K562 (cell line): ENCODE data around the gene DNAJC6. TPM values are rescaled to one million over a fixed set of nuclear protein-coding genes. Genes with fewer than 3 reads are reported as not detected.

Source experiments
- BCL6 ChIP-seq: fragments of 250-450 bp; sonication (Bioruptor Pico); IDR thresholded peaks from 2 replicates; pipeline ENCODE4 v1.4.0; 2020
- BHLHE40 ChIP-seq: IDR thresholded peaks from 2 replicates; pipeline ENCODE4 v1.6.1; 2011; ENCODE audit warnings: low read length, improper control_type of control experiment
- CBFA2T2 ChIP-seq: fragments of 450-650 bp; conservative IDR thresholded peaks from 2 replicates; pipeline ENCODE4 v1.6.1; 2017; ENCODE audit warnings: mild to moderate bottlenecking
- CBX3 ChIP-seq, 2 experiments: IDR thresholded peaks; 1 replicate in 1 of 2; 2 replicates in 1 of 2; pipeline ENCODE4 v1.6.1; 2012; ENCODE audit warnings: inconsistent platforms in 2 of 2, low read length in 2 of 2, borderline replicate concordance in 1 of 2, control low read depth in 1 of 2
- CBX8 ChIP-seq: fragments of 200-600 bp; sonication (generic); IDR thresholded peaks from 2 replicates; pipeline ENCODE4 v1.6.1; 2012; ENCODE audit warnings: borderline replicate concordance, mixed run types, low read depth, mild to moderate bottlenecking, moderate library complexity, mixed read lengths, low read length, control low read depth, inconsistent platforms; ENCODE audit not compliant: poor library complexity, severe bottlenecking; ENCODE audit errors: extremely low read depth
- GABPB2 ChIP-seq: fragments of 250-450 bp; sonication (Bioruptor Pico); conservative IDR thresholded peaks from 2 replicates; pipeline ENCODE4 v1.5.1; 2021; ENCODE audit warnings: mild to moderate bottlenecking
- HDAC6 ChIP-seq: IDR thresholded peaks from 2 replicates; pipeline ENCODE4 v1.6.1; 2012; ENCODE audit warnings: low read depth, mild to moderate bottlenecking, control low read depth, inconsistent platforms, low read length, moderate library complexity
- ILF3 ChIP-seq: fragments of 450-650 bp; IDR thresholded peaks from 2 replicates; pipeline ENCODE4 v1.6.1; 2018; ENCODE audit warnings: antibody characterized with exemption, mild to moderate bottlenecking, moderate library complexity, borderline replicate concordance
- MEIS2 ChIP-seq: fragments of 450-650 bp; IDR thresholded peaks from 2 replicates; pipeline ENCODE4 v1.6.1; 2014; ENCODE audit warnings: mild to moderate bottlenecking; ENCODE audit not compliant: partially characterized antibody
- NCOA2 ChIP-seq, 2 experiments: fragments of 450-650 bp; IDR thresholded peaks; 2 replicates each; pipeline ENCODE4 v1.6.1; 2018; ENCODE audit warnings: mild to moderate bottlenecking in 2 of 2, moderate library complexity in 1 of 2; ENCODE audit not compliant: partially characterized antibody in 2 of 2
- SMAD4 ChIP-seq: fragments of 250-450 bp; sonication (Bioruptor Pico); conservative IDR thresholded peaks from 2 replicates; pipeline ENCODE4 v1.8.0; 2021; ENCODE audit warnings: inconsistent platforms, mild to moderate bottlenecking, moderate library complexity
- SMARCA4 ChIP-seq: fragments of 450-650 bp; IDR thresholded peaks from 2 replicates; pipeline ENCODE4 v1.6.1; 2016
- SNRNP70 ChIP-seq: fragments of 200-400 bp; formaldehyde crosslinking; optimal IDR thresholded peaks from 2 replicates; pipeline ENCODE3; 2017; ENCODE audit warnings: low read depth, low read length
- STAT5A ChIP-seq: IDR thresholded peaks from 2 replicates; pipeline ENCODE4 v1.6.1; 2012; ENCODE audit warnings: low read length, inconsistent platforms, borderline replicate concordance
- TCF7L2 ChIP-seq: fragments of 150-350 bp; IDR thresholded peaks from 2 replicates; pipeline ENCODE4 v1.6.1; 2016; ENCODE audit warnings: low read depth, mild to moderate bottlenecking, low read length, moderate library complexity
- TCFL5 ChIP-seq: fragments of 250-450 bp; sonication (Bioruptor Pico); conservative IDR thresholded peaks from 2 replicates; pipeline ENCODE4 v1.6.1; 2021; ENCODE audit warnings: mild to moderate bottlenecking, moderate library complexity, matching md5 sums
- YBX1 ChIP-seq: fragments of 450-650 bp; IDR thresholded peaks from 2 replicates; pipeline ENCODE4 v1.7.1; 2016; ENCODE audit warnings: mild to moderate bottlenecking
- ZNF134 ChIP-seq: fragments of 250-450 bp; sonication (Bioruptor Pico); conservative IDR thresholded peaks from 2 replicates; pipeline ENCODE4 v1.4.0; 2020
- ZNF239 ChIP-seq: fragments of 250-450 bp; sonication (Bioruptor Pico); IDR thresholded peaks from 2 replicates; pipeline ENCODE4 v1.4.0; 2020; ENCODE audit warnings: mild to moderate bottlenecking
- ZNF76 ChIP-seq: fragments of 250-450 bp; sonication (Bioruptor Pico); IDR thresholded peaks from 2 replicates; pipeline ENCODE4 v1.4.0; 2020; ENCODE audit warnings: mild to moderate bottlenecking, moderate library complexity, borderline replicate concordance
- ZNF785 ChIP-seq: fragments of 250-450 bp; sonication (Bioruptor Pico); IDR thresholded peaks from 2 replicates; pipeline ENCODE4 v1.4.0; 2020; ENCODE audit warnings: mild to moderate bottlenecking
- polyA plus RNA-seq, 8 experiments: library from polyadenylated mRNA; depleted of rRNA in 4 of 8; stranded (reverse) in 5 of 8; unstranded in 3 of 8; fragments of >200 nt; fragmentation: Nextera tagmentation in 2 of 8; fragmentation: Illumina TruSeq in 1 of 8; extraction: Ambion mirVana in 2 of 8; extraction: Trizol in 1 of 8; gene quantifications; 2 replicates each; pipeline versions ENCODE4 v1.2.1 to v1.2.3, GENCODE V29; 2011 to 2014; ENCODE audit warnings: inconsistent platforms in 1 of 8, missing spikeins in 1 of 8
- total RNA-seq, 7 experiments: library from RNA; depleted of rRNA in 6 of 7; stranded (reverse); fragments of >200 nt in 6 of 7; fragmentation: Illumina TruSeq in 2 of 7; extraction: Trizol in 2 of 7; gene quantifications; 2 replicates each; pipeline versions ENCODE4 v1.2.1 to v1.2.3, GENCODE V29; 2011 to 2021; ENCODE audit warnings: low replicate concordance in 1 of 7
- TF ChIP-seq, protein P1 (sequence below), 2 experiments: IDR thresholded peaks; 2 replicates each; pipeline ENCODE4 v1.6.1; 2012; ENCODE audit warnings: improper control_type of control experiment in 2 of 2, low read depth in 2 of 2, low read length in 2 of 2, borderline replicate concordance in 1 of 2
- TF ChIP-seq, protein P2 (sequence below): sonication (generic); formaldehyde crosslinking; IDR thresholded peaks from 2 replicates; pipeline ENCODE4 v1.4.0; 2020; ENCODE audit warnings: mild to moderate bottlenecking, missing genetic modification reagents
- TF ChIP-seq, protein P3 (sequence below): sonication (generic); formaldehyde crosslinking; IDR thresholded peaks from 2 replicates; pipeline ENCODE4 v1.8.0; 2022; ENCODE audit warnings: missing genetic modification reagents, mild to moderate bottlenecking, moderate library complexity, borderline replicate concordance

The DNAJC6 gene
- total and polyA plus RNA-seq, 9 of the 15 experiments (the other 6 are each of a cell fraction or from before 2014, with no cell fraction given) = 6.7 to 78.7 (median 28.0) TPM

DNA sequence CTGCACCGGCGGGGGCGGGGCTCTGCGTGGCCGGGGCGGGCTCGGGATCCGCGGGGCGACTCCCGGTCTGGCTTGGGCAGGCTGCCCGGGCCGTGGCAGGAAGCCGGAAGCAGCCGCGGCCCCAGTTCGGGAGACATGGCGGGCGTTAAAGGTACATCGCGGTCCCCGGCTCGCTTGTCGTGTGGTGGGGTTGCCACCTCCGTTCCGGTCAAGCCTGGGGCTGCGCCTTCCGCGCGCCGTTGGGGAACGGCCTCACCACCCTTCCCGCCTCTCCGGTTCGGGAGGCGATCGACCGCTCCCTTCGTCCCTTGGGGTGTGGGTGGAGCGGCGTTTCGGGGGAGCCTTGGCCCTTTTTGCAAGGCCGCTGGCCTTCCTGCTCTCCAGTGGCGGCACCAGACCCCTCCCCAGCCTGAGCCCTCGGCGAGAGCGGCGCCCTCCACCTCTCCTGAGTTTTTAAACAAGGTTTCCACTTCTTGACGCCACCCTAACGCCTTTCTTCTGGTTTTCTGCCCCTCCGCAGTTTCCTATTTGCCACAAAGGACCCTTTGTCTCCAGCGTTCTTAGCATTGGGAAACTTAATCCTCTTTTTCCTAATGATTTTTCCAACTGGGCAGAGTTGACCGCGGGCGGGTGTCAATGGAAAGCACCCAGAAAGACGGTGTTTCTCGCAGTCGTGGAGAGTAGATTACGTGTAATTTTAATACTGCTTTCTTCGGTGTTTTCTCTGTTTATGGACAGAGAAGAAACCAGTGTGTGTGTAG lies 111.4 kb downstream of the DNAJC6 start, which contains the start of the genes LEPR and LEPROT (continued):
- TF ChIP-seq, protein P1, sequence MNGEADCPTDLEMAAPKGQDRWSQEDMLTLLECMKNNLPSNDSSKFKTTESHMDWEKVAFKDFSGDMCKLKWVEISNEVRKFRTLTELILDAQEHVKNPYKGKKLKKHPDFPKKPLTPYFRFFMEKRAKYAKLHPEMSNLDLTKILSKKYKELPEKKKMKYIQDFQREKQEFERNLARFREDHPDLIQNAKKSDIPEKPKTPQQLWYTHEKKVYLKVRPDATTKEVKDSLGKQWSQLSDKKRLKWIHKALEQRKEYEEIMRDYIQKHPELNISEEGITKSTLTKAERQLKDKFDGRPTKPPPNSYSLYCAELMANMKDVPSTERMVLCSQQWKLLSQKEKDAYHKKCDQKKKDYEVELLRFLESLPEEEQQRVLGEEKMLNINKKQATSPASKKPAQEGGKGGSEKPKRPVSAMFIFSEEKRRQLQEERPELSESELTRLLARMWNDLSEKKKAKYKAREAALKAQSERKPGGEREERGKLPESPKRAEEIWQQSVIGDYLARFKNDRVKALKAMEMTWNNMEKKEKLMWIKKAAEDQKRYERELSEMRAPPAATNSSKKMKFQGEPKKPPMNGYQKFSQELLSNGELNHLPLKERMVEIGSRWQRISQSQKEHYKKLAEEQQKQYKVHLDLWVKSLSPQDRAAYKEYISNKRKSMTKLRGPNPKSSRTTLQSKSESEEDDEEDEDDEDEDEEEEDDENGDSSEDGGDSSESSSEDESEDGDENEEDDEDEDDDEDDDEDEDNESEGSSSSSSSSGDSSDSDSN (IDR thresholded peaks at IDR 0.05; ENCODE audit: borderline replicate concordance in 1 of 2, low read depth in 2 of 2, low read length in 2 of 2) = peak in 1 of 2 experiments; percentile 64; a peak in 2 of 4 replicates
- no peak for TF ChIP-seq TCFL5 (CRISPR knock-in tag)
- TF ChIP-seq, protein P2, sequence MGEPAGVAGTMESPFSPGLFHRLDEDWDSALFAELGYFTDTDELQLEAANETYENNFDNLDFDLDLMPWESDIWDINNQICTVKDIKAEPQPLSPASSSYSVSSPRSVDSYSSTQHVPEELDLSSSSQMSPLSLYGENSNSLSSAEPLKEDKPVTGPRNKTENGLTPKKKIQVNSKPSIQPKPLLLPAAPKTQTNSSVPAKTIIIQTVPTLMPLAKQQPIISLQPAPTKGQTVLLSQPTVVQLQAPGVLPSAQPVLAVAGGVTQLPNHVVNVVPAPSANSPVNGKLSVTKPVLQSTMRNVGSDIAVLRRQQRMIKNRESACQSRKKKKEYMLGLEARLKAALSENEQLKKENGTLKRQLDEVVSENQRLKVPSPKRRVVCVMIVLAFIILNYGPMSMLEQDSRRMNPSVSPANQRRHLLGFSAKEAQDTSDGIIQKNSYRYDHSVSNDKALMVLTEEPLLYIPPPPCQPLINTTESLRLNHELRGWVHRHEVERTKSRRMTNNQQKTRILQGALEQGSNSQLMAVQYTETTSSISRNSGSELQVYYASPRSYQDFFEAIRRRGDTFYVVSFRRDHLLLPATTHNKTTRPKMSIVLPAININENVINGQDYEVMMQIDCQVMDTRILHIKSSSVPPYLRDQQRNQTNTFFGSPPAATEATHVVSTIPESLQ (CRISPR knock-in tag) = no peak; the same call in 1 of the 2 replicates
- no peak for TF ChIP-seq CBX8
- TF ChIP-seq MEIS2 = no peak
- no peak for TF ChIP-seq TCF7L2
- no peak for TF ChIP-seq BCL6 (CRISPR knock-in tag)
- no peak for TF ChIP-seq ZNF134 (CRISPR knock-in tag)
- no peak for TF ChIP-seq ZNF76 (CRISPR knock-in tag)
- TF ChIP-seq, protein P3, sequence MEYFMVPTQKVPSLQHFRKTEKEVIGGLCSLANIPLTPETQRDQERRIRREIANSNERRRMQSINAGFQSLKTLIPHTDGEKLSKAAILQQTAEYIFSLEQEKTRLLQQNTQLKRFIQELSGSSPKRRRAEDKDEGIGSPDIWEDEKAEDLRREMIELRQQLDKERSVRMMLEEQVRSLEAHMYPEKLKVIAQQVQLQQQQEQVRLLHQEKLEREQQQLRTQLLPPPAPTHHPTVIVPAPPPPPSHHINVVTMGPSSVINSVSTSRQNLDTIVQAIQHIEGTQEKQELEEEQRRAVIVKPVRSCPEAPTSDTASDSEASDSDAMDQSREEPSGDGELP (CRISPR knock-in tag) = no peak; the same call in 1 of the 2 replicates
- no peak for TF ChIP-seq CBFA2T2
- TF ChIP-seq ZNF239 (CRISPR knock-in tag) = no peak
- TF ChIP-seq ZNF785 = no peak
- no peak for TF ChIP-seq YBX1
- no peak for TF ChIP-seq ILF3
- no peak for TF ChIP-seq NCOA2 (IDR thresholded peaks at IDR 0.05; ENCODE audit: partially characterized antibody in 2 of 2)
- peak; percentile 63 for TF ChIP-seq SMAD4 (CRISPR knock-in tag)
- no peak; the same call in 1 of the 2 replicates for TF ChIP-seq BHLHE40
- no peak for TF ChIP-seq SMARCA4
- TF ChIP-seq CBX3 (IDR thresholded peaks at IDR 0.05; ENCODE audit: borderline replicate concordance in 1 of 2, low read length in 2 of 2) = peak in 1 of 2 experiments; percentile 27; a peak in 1 of 3 replicates
- no peak; the same call in 1 of the 2 replicates for TF ChIP-seq STAT5A
- no peak for TF ChIP-seq HDAC6
- TF ChIP-seq GABPB2 (CRISPR knock-in tag) = no peak
- TF ChIP-seq SNRNP70 = no peak
